Tibial artery (tissue), 4 donors: ENCODE results near the gene TAF4B.
A peak's percentile ranks its signal among the peaks of the same experiment; 100 is the strongest.

Experiments used
- DNase-seq, 2 donors: peaks; one replicate each; pipeline ENCODE4 v3.0.0-alpha.2; 2019
- H3K27ac ChIP-seq, 2 donors: fragments of 200-600 bp; sonication (generic) in 1 of 2; 1 replicate in 1 of 2; 2 replicates in 1 of 2; pipeline ENCODE4 v1.5.1; 2018 to 2019; ENCODE audit warnings: mild to moderate bottlenecking in 1 of 2
- H3K27me3 ChIP-seq, 2 donors: fragments of 200-600 bp; sonication (generic) in 1 of 2; one replicate each; pipeline versions ENCODE4 v1.5.1 to v1.6.0; 2016 to 2019
- H3K36me3 ChIP-seq, 3 donors: fragments of 200-600 bp; sonication (generic) in 2 of 3; one replicate each; pipeline ENCODE4 v1.5.1; 2016 to 2019; ENCODE audit warnings: mild to moderate bottlenecking in 2 of 3
- H3K4me1 ChIP-seq, 4 donors: fragments of 200-600 bp; sonication (generic) in 2 of 4; 1 replicate in 3 of 4; 2 replicates in 1 of 4; pipeline ENCODE4 v1.5.1; 2016 to 2019
- H3K4me3 ChIP-seq, 2 donors: fragments of 200-600 bp; sonication (generic) in 1 of 2; 1 replicate in 1 of 2; 2 replicates in 1 of 2; pipeline ENCODE4 v1.5.1; 2018 to 2019; ENCODE audit warnings: mild to moderate bottlenecking in 2 of 2
- H3K9me3 ChIP-seq, 3 donors: fragments of 200-600 bp; sonication (generic) in 1 of 3; one replicate each; pipeline ENCODE4 v1.5.1; 2016 to 2019
- CTCF ChIP-seq, 2 experiments: fragments of 200-600 bp in 1 of 2; fragments of 450-650 bp in 1 of 2; IDR thresholded peaks; one replicate each; pipeline ENCODE4 v1.5.1; 2017 to 2019; ENCODE audit warnings: antibody characterized with exemption in 2 of 2, mild to moderate bottlenecking in 1 of 2, moderate library complexity in 1 of 2
- intact Hi-C: fragments of 100-400 bp; cut with DNase I; formaldehyde crosslinking; loops from one replicate; pipeline ENCODE4 v1.15.0; 2023; ENCODE audit warnings: low total_unique reads

The TAF4B gene

DNA sequence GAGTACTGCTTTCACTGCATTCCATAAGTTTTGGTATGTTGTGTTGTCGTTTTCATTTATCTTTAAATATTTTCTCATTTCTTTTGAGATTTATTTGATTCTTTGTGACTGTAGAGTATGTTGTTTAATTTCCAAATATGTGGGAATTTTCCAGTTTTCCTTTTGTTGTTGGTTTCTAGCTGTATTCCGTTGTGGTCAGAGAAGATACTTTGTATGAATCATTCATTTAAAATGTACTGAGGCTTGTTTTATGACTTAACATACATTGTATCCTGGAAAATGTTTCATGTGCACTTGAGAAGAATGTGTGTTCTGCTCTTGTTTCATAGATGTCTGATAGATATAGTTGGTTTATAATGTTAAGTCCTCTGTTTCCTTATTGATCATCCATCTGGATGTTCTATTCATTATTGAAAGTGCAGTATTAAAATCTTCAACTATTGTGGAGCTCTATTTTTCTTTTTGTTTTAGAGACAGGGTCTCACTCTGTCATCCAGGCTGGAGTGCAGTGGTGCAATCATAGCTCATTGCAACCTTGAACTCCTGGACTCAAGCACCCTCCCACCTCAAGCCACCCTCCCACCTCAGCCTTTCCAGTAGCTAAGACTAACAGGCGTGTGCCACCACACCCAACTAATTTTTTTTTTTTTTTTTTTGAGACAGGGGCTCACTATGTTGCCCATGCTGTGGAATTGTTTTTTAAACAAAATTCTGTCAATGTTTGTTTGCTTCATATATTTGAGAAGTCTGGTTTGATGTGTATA is 96.8 kb downstream of the TAF4B start:
- TF ChIP-seq CTCF (IDR thresholded peaks at IDR 0.05) = no peak
- H3K27ac ChIP-seq = no peak overlapping the region
- DNase-seq = no peak
- no peaks in the 10 kb centered on the region for H3K9me3 ChIP-seq
- no peaks in the 10 kb centered on the region for H3K4me1 ChIP-seq
- H3K36me3 ChIP-seq = peaks cover 0 to 7% (median 6%) of the 10 kb centered on the region in 3 donors
- no peaks in the 10 kb centered on the region for H3K27me3 ChIP-seq
- no peak overlapping the region for H3K4me3 ChIP-seq
- intact Hi-C loops = no loop called here

GRCh38 chr18:26325771-26326170 is 99.5 kb downstream of the TAF4B start:
- Histone ChIP-seq H3K4me3 (no peak overlapping the region), H3K4me1 (no peaks in the 10 kb centered on the region), H3K27me3 (no peaks in the 10 kb centered on the region), H3K27ac (no peak overlapping the region), H3K9me3 (no peaks in the 10 kb centered on the region), H3K36me3 (peaks cover 0 to 9% (median 6%) of the 10 kb centered on the region in 3 donors)
- DNase-seq = no peak
- no peak for TF ChIP-seq CTCF (IDR thresholded peaks at IDR 0.05)
- intact Hi-C loops = no loop called here

- no peak for TF ChIP-seq CTCF (IDR thresholded peaks at IDR 0.05)
- no peaks in the 10 kb centered on the region for H3K9me3 ChIP-seq
- H3K4me3 ChIP-seq = no peak overlapping the region
- H3K27me3 ChIP-seq = no peaks in the 10 kb centered on the region
- no peak for DNase-seq
- no peaks in the 10 kb centered on the region for H3K4me1 ChIP-seq
- peaks cover 0 to 9% (median 6%) of the 10 kb centered on the region in 3 donors for H3K36me3 ChIP-seq
- H3K27ac ChIP-seq = no peak overlapping the region
- intact Hi-C loops = no loop called here
These were observed 100.8 kb downstream of the TAF4B start for GRCh38 chr18:26327062-26327461.

DNA sequence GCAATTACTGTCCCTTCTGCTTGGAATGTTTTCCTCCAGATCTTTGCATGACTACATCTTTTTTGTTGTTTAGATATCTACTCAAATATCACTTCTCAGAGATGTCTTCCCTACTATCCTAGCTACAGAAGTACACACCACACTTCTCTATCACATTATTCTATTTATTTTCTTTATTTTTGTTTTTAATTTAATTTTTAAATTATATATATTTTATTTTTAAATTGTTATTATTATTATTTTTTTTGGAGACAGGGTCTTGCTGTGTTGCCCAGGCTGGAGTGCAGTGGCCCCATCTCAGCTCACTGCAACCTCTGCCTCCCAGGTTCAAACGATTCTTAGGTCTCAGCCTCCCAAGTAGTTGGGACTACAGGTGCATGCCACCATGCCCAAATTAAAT is 106.7 kb downstream of the TAF4B start:
- H3K27me3 ChIP-seq = no peaks in the 10 kb centered on the region
- no peak overlapping the region for H3K4me3 ChIP-seq
- H3K9me3 ChIP-seq = no peaks in the 10 kb centered on the region
- DNase-seq = no peak
- H3K4me1 ChIP-seq = peaks cover 0 to 22% (median 7%) of the 10 kb centered on the region in 4 donors
- no peak overlapping the region for H3K27ac ChIP-seq
- peaks cover 0 to 3% (median 0%) of the 10 kb centered on the region in 3 donors for H3K36me3 ChIP-seq
- intact Hi-C loops = no loop called here
- no peak for TF ChIP-seq CTCF (IDR thresholded peaks at IDR 0.05)

DNA sequence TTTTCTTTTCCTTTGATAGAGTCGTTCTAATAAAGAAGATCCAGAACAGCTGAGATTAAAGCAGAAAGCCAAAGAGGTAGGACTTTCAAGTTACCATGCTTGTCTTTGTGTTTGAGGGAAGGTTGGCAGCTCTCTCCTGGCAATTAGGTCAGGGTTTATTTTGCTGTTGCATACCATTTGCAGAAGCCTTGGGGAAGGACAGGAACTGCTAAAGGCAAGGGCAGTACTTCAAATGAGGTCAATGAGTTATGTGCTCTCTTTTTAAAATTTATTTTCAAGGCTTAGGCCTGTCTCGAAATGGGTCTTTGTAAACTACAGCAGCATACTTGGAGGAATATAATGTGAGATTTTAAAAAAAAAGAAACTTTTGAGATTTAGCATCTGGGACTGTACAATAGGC is 108.9 kb downstream of the TAF4B start:
- intact Hi-C loops = no loop called here
- no peaks in the 10 kb centered on the region for H3K36me3 ChIP-seq
- DNase-seq = no peak
- no peaks in the 10 kb centered on the region for H3K9me3 ChIP-seq
- H3K4me3 ChIP-seq = no peak overlapping the region
- no peaks in the 10 kb centered on the region for H3K27me3 ChIP-seq
- peak overlapping the region in 1 of 2 donors; percentile 25 for H3K27ac ChIP-seq
- H3K4me1 ChIP-seq = peaks cover 0 to 22% (median 7%) of the 10 kb centered on the region in 4 donors
- TF ChIP-seq CTCF (IDR thresholded peaks at IDR 0.05) = no peak
